OCI-LY3 (cell line): ENCODE results near the gene CTSS.
"Not testable (repeated sequence)": the region's sequence is repeated elsewhere in the genome, so short reads cannot be mapped to it uniquely, and the experiment has no call there.

Source experiments
- H2AFZ ChIP-seq: fragments of 200-600, 300-600 bp; shearing (Covaris generic); 2 replicates; pipeline ENCODE4 v1.6.0; 2014; ENCODE audit warnings: antibody characterized with exemption, low read depth, low read length
- H3K27ac ChIP-seq: fragments of 200-600, 300-600 bp; sonication (generic); 2 replicates; pipeline ENCODE4 v1.5.1; 2014; ENCODE audit warnings: mild to moderate bottlenecking, low read length, moderate library complexity, mixed read lengths
- H3K27me3 ChIP-seq: fragments of 200-600, 300-600 bp; sonication (generic); 2 replicates; pipeline ENCODE4 v1.6.1; 2014; ENCODE audit warnings: low read depth, low read length, mixed read lengths
- H3K36me3 ChIP-seq: fragments of 200-600, 300-600 bp; sonication (generic); replicated peaks from 2 replicates; pipeline ENCODE3; 2014; ENCODE audit warnings: low read depth, low read length, mixed read lengths
- H3K4me1 ChIP-seq: fragments of 300-600, 200-600 bp; sonication (generic); 2 replicates; pipeline ENCODE4 v1.6.1; 2014; ENCODE audit warnings: low read length, mixed read lengths
- H3K4me2 ChIP-seq: fragments of 200-600, 300-600 bp; sonication (generic); 2 replicates; pipeline ENCODE4 v1.6.1; 2014; ENCODE audit warnings: low read length, mixed read lengths
- H3K4me3 ChIP-seq: fragments of 300-600, 200-600 bp; sonication (generic); 2 replicates; pipeline ENCODE4 v1.5.1; 2014; ENCODE audit warnings: antibody characterized with exemption, mild to moderate bottlenecking, low read length, moderate library complexity
- H3K79me2 ChIP-seq: fragments of 300-600, 200-600 bp; shearing (Covaris generic); 2 replicates; pipeline ENCODE4 v1.6.1; 2014; ENCODE audit warnings: mild to moderate bottlenecking, low read length, mixed read lengths
- H3K9ac ChIP-seq: fragments of 300-600, 200-600 bp; shearing (Covaris generic); 2 replicates; pipeline ENCODE4 v1.6.0; 2014; ENCODE audit warnings: mild to moderate bottlenecking, low read length, moderate library complexity
- H3K9me3 ChIP-seq: fragments of 200-600, 300-600 bp; shearing (Covaris generic); 2 replicates; pipeline ENCODE4 v1.6.1; 2014; ENCODE audit warnings: low read length, mixed read lengths; ENCODE audit not compliant: insufficient read depth
- H4K20me1 ChIP-seq: fragments of 200-600, 300-600 bp; sonication (generic); 2 replicates; pipeline ENCODE4 v1.6.1; 2016; ENCODE audit warnings: low read length, mixed read lengths; ENCODE audit not compliant: insufficient read depth
- EZH2phosphoT487 ChIP-seq: fragments of 200-600 bp; shearing (Covaris generic); IDR thresholded peaks from 2 replicates; pipeline ENCODE4 v1.6.1; 2018; ENCODE audit warnings: antibody characterized with exemption, mixed run types, low read depth
- TF ChIP-seq, protein P1 (sequence below): fragments of 200-600, 300-600 bp; sonication (generic); IDR thresholded peaks from 2 replicates; pipeline ENCODE4 v1.5.1; 2014; ENCODE audit warnings: antibody characterized with exemption, low read length, low read depth

Gene CTSS

DNA sequence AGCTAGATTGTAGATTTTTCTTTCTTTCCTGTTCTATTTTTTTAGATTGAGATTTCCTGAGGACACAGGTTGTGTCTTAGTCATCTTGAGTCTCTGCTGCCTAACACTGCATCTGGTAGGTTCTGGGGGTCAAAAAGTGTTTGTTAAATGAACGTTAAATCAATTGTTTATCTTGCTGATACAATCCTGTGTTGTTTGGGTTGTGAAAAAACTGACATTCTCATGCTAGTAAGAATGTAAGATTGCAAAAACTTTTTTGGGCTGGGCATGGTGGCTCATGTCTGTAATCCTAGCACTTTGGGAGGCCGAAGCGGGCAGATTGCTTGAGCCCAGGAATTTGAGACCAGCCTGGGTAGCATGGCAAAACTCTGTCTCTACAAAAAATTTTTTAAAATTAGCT lies 39.1 kb upstream of the CTSS start:
- H3K4me2 ChIP-seq = no peak overlapping the region
- TF ChIP-seq, protein P1, sequence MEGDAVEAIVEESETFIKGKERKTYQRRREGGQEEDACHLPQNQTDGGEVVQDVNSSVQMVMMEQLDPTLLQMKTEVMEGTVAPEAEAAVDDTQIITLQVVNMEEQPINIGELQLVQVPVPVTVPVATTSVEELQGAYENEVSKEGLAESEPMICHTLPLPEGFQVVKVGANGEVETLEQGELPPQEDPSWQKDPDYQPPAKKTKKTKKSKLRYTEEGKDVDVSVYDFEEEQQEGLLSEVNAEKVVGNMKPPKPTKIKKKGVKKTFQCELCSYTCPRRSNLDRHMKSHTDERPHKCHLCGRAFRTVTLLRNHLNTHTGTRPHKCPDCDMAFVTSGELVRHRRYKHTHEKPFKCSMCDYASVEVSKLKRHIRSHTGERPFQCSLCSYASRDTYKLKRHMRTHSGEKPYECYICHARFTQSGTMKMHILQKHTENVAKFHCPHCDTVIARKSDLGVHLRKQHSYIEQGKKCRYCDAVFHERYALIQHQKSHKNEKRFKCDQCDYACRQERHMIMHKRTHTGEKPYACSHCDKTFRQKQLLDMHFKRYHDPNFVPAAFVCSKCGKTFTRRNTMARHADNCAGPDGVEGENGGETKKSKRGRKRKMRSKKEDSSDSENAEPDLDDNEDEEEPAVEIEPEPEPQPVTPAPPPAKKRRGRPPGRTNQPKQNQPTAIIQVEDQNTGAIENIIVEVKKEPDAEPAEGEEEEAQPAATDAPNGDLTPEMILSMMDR = no peak
- no peak for TF ChIP-seq EZH2phosphoT487
- no peak overlapping the region for H3K9ac ChIP-seq
- no peak overlapping the region for H3K4me3 ChIP-seq
- H3K4me1 ChIP-seq = no peaks in the 10 kb centered on the region
- peaks cover 5% of the 10 kb centered on the region for H3K36me3 ChIP-seq
- no peak overlapping the region for H2AFZ ChIP-seq
- H3K27ac ChIP-seq = no peak overlapping the region
- no peaks in the 10 kb centered on the region for H3K9me3 ChIP-seq
- no peaks in the 10 kb centered on the region for H3K79me2 ChIP-seq
- no peaks in the 10 kb centered on the region for H4K20me1 ChIP-seq
- no peaks in the 10 kb centered on the region for H3K27me3 ChIP-seq

GRCh38 chr1:150799089-150799488 lies 33.5 kb upstream of the CTSS start:
- Histone ChIP-seq H3K4me1 (no peaks in the 10 kb centered on the region), H4K20me1 (no peaks in the 10 kb centered on the region), H3K9ac (no peak overlapping the region), H3K4me3 (no peak overlapping the region), H3K36me3 (peaks cover 19% of the 10 kb centered on the region), H3K27me3 (no peaks in the 10 kb centered on the region), H2AFZ (no peak overlapping the region), H3K79me2 (no peaks in the 10 kb centered on the region), H3K9me3 (no peaks in the 10 kb centered on the region), H3K4me2 (no peak overlapping the region), H3K27ac (no peak overlapping the region)
- no peak for TF ChIP-seq EZH2phosphoT487
- TF ChIP-seq, protein P1 = no peak

GRCh38 chr1:150798525-150798924 lies 32.9 kb upstream of the CTSS start:
- H3K27ac ChIP-seq = no peak overlapping the region
- H3K4me2 ChIP-seq = no peak overlapping the region
- no peaks in the 10 kb centered on the region for H3K4me1 ChIP-seq
- H3K27me3 ChIP-seq = no peaks in the 10 kb centered on the region
- H3K9ac ChIP-seq = no peak overlapping the region
- H3K9me3 ChIP-seq = no peaks in the 10 kb centered on the region
- H4K20me1 ChIP-seq = no peaks in the 10 kb centered on the region
- H2AFZ ChIP-seq = no peak overlapping the region
- no peaks in the 10 kb centered on the region for H3K79me2 ChIP-seq
- H3K36me3 ChIP-seq = peaks cover 22% of the 10 kb centered on the region
- TF ChIP-seq, protein P1 = no peak
- no peak for TF ChIP-seq EZH2phosphoT487
- H3K4me3 ChIP-seq = no peak overlapping the region

GRCh38 chr1:150796374-150796773 lies 30.8 kb upstream of the CTSS start:
- Histone ChIP-seq H3K27me3 (no peaks in the 10 kb centered on the region), H3K4me1 (no peaks in the 10 kb centered on the region), H3K79me2 (no peaks in the 10 kb centered on the region), H3K36me3 (peaks cover 22% of the 10 kb centered on the region), H4K20me1 (no peaks in the 10 kb centered on the region), H3K4me2 (no peak overlapping the region), H3K9ac (no peak overlapping the region), H3K4me3 (no peak overlapping the region), H2AFZ (no peak overlapping the region), H3K27ac (no peak overlapping the region), H3K9me3 (no peaks in the 10 kb centered on the region)
- no peak for TF ChIP-seq EZH2phosphoT487
- TF ChIP-seq, protein P1 = no peak

DNA sequence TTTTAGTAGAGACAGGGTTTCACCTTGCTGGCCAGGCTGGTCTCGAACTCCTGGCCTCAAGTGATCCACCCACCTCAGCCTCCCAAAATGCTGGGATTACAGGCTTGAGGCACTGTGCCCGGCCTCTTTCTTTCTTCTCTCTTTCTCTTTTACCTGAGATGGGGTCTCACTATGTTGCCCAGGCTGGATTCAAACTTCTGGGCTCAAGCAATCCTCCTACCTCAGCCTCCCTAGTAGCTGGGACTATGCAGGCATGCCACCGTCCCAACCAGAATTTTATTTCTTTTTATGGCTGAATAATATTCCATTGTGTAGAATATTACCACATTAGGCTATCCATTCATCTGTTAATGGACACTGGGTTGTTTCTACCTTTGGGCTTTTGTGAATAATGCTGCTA lies 28.2 kb upstream of the CTSS start:
- H3K36me3 ChIP-seq = peaks cover 16% of the 10 kb centered on the region
- not testable (repeated sequence) for H4K20me1 ChIP-seq, H3K9ac ChIP-seq, H3K9me3 ChIP-seq, H3K4me1 ChIP-seq, H3K27ac ChIP-seq, H3K79me2 ChIP-seq, H3K4me2 ChIP-seq, H3K27me3 ChIP-seq, H2AFZ ChIP-seq, H3K4me3 ChIP-seq
